Effector memory CD4-positive, alpha-beta T cell (primary cell): ENCODE results near the gene LRP1-AS.

ENCODE experiments used
- DNase-seq, 3 donors: peaks; one replicate each; pipeline ENCODE4 v3.0.0-alpha.2; 2020
- H3K27ac ChIP-seq: 2 replicates; pipeline ENCODE4 v1.7.0; 2013; ENCODE audit warnings: mild to moderate bottlenecking, low read length, moderate library complexity; ENCODE audit not compliant: insufficient read depth, poor library complexity, severe bottlenecking
- H3K27me3 ChIP-seq: replicated peaks from 2 replicates; pipeline ENCODE4 v1.7.0; 2013; ENCODE audit warnings: mild to moderate bottlenecking, low read length; ENCODE audit not compliant: insufficient read depth, control insufficient read depth, poor library complexity, severe bottlenecking
- H3K36me3 ChIP-seq: 2 replicates; pipeline ENCODE4 v1.7.0; 2013; ENCODE audit warnings: mild to moderate bottlenecking, low read length, moderate library complexity; ENCODE audit not compliant: control insufficient read depth, insufficient read depth
- H3K4me1 ChIP-seq: 2 replicates; pipeline ENCODE4 v1.7.0; 2013; ENCODE audit warnings: low read length, mild to moderate bottlenecking; ENCODE audit not compliant: control insufficient read depth, insufficient read depth, poor library complexity, severe bottlenecking
- H3K4me3 ChIP-seq: 2 replicates; pipeline ENCODE4 v1.7.0; 2013; ENCODE audit warnings: low read length, low read depth, mild to moderate bottlenecking; ENCODE audit not compliant: insufficient read depth, poor library complexity, severe bottlenecking
- H3K9me3 ChIP-seq: 2 replicates; pipeline ENCODE4 v1.7.0; 2013; ENCODE audit warnings: mild to moderate bottlenecking, low read length, moderate library complexity; ENCODE audit not compliant: control insufficient read depth

Gene LRP1-AS

GRCh38 chr12:57161491-57161890 is 14.1 kb upstream of the LRP1-AS start:
- H3K4me3 ChIP-seq: no peak overlapping the region
- no peaks in the 10 kb centered on the region for H3K36me3 ChIP-seq
- no peaks in the 10 kb centered on the region for H3K4me1 ChIP-seq
- no peaks in the 10 kb centered on the region for H3K27me3 ChIP-seq
- H3K27ac ChIP-seq: no peak overlapping the region
- H3K9me3 ChIP-seq: no peaks in the 10 kb centered on the region
- no peak for DNase-seq

GRCh38 chr12:57160741-57161140 is 13.3 kb upstream of the LRP1-AS start:
- Histone ChIP-seq H3K27ac (no peak overlapping the region), H3K27me3 (no peaks in the 10 kb centered on the region), H3K9me3 (no peaks in the 10 kb centered on the region), H3K36me3 (no peaks in the 10 kb centered on the region), H3K4me3 (no peak overlapping the region), H3K4me1 (no peaks in the 10 kb centered on the region)
- DNase-seq: no peak

GRCh38 chr12:57160040-57160439 is 12.6 kb upstream of the LRP1-AS start:
- H3K4me1 ChIP-seq: no peaks in the 10 kb centered on the region
- DNase-seq: no peak
- no peak overlapping the region for H3K27ac ChIP-seq
- H3K36me3 ChIP-seq: no peaks in the 10 kb centered on the region
- H3K27me3 ChIP-seq: no peaks in the 10 kb centered on the region
- H3K9me3 ChIP-seq: no peaks in the 10 kb centered on the region
- H3K4me3 ChIP-seq: no peak overlapping the region

GRCh38 chr12:57159311-57159710 is 11.9 kb upstream of the LRP1-AS start:
- Histone ChIP-seq H3K36me3 (no peaks in the 10 kb centered on the region), H3K4me3 (no peak overlapping the region), H3K27me3 (no peaks in the 10 kb centered on the region), H3K4me1 (no peaks in the 10 kb centered on the region), H3K9me3 (no peaks in the 10 kb centered on the region), H3K27ac (no peak overlapping the region)
- no peak for DNase-seq

- no peaks in the 10 kb centered on the region for H3K27me3 ChIP-seq
- H3K4me1 ChIP-seq: no peaks in the 10 kb centered on the region
- H3K27ac ChIP-seq: no peak overlapping the region
- H3K9me3 ChIP-seq: no peaks in the 10 kb centered on the region
- no peak for DNase-seq
- no peak overlapping the region for H3K4me3 ChIP-seq
- no peaks in the 10 kb centered on the region for H3K36me3 ChIP-seq
These were observed 11.2 kb upstream of the LRP1-AS start for GRCh38 chr12:57158665-57159064.

- DNase-seq: no peak
- Histone ChIP-seq H3K4me1 (no peaks in the 10 kb centered on the region), H3K4me3 (no peak overlapping the region), H3K36me3 (no peaks in the 10 kb centered on the region), H3K27ac (no peak overlapping the region), H3K27me3 (no peaks in the 10 kb centered on the region), H3K9me3 (no peaks in the 10 kb centered on the region)
These were observed 10.8 kb upstream of the LRP1-AS start for GRCh38 chr12:57158186-57158585.

GRCh38 chr12:57157588-57158173 is 10.3 kb upstream of the LRP1-AS start:
- H3K27ac ChIP-seq: no peak overlapping the region
- no peaks in the 10 kb centered on the region for H3K36me3 ChIP-seq
- no peaks in the 10 kb centered on the region for H3K4me1 ChIP-seq

GRCh38 chr12:57156701-57157403 is 9.4 kb upstream of the LRP1-AS start:
- no peak overlapping the region for H3K4me3 ChIP-seq
- H3K27me3 ChIP-seq: no peaks in the 10 kb centered on the region
- no peak for DNase-seq
- no peaks in the 10 kb centered on the region for H3K9me3 ChIP-seq
- H3K36me3 ChIP-seq: no peaks in the 10 kb centered on the region
- no peak overlapping the region for H3K27ac ChIP-seq
- no peaks in the 10 kb centered on the region for H3K4me1 ChIP-seq

More at GRCh38 chr12:57157588-57158173, 10.3 kb upstream of the LRP1-AS start:
- DNase-seq: no peak
- Histone ChIP-seq H3K4me3 (no peak overlapping the region), H3K27me3 (no peaks in the 10 kb centered on the region), H3K9me3 (no peaks in the 10 kb centered on the region)

GRCh38 chr12:57154804-57155434 is 7.5 kb upstream of the LRP1-AS start:
- Histone ChIP-seq H3K27me3 (no peaks in the 10 kb centered on the region), H3K4me1 (no peaks in the 10 kb centered on the region), H3K27ac (no peak overlapping the region), H3K4me3 (no peak overlapping the region), H3K9me3 (no peaks in the 10 kb centered on the region), H3K36me3 (no peaks in the 10 kb centered on the region)
- no peak for DNase-seq

- Histone ChIP-seq H3K9me3 (no peaks in the 10 kb centered on the region), H3K4me1 (no peaks in the 10 kb centered on the region), H3K27ac (no peak overlapping the region), H3K36me3 (no peaks in the 10 kb centered on the region), H3K27me3 (no peaks in the 10 kb centered on the region), H3K4me3 (no peak overlapping the region)
- DNase-seq: no peak
These were observed 6.7 kb upstream of the LRP1-AS start for GRCh38 chr12:57154076-57154475.
